NK-92 treated with Interleukin-12 subunit alpha and Interleukin-12 subunit beta, amount 100 ng/mL, for 24 hours (cell line): ENCODE data around the gene POLR1B.
"Not testable (repeated sequence)": the region's sequence is repeated elsewhere in the genome, so short reads cannot be mapped to it uniquely, and the experiment has no call there.

Source experiments
- DNase-seq: peaks from one replicate; lab custom pipeline; 2025; lab: John Stamatoyannopoulos, UW

Gene POLR1B

GRCh38 chr2:112601754-112602153 lies 59.5 kb downstream of the POLR1B start:
- DNase-seq = no peak

DNA sequence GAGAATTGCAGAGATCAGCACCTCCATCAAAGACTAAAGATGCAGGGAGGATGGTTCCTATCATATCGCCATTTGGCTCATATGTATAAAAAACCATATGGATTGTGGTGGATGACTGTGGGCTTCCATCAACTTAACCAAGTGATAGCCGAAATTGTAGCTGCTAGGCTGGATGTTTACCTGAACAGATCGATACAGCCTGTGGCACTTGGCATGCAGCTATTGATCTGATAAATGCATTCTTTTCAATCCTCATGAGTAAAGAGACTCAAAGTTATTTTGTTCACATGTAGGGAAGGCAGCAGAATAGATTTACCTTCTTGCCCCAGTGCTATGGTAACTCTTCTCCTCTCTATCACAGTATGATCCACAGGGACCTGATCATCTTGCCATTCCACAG lies 60.7 kb downstream of the POLR1B start:
- DNase-seq = no peak

- no peak for DNase-seq
These were observed 61.5 kb downstream of the POLR1B start for GRCh38 chr2:112603731-112604130.

- no peak for DNase-seq
These were observed 62.7 kb downstream of the POLR1B start for GRCh38 chr2:112604952-112605351.

GRCh38 chr2:112605926-112606325 lies 63.7 kb downstream of the POLR1B start:
- DNase-seq = no peak

GRCh38 chr2:112606547-112606946 lies 64.3 kb downstream of the POLR1B start:
- DNase-seq = no peak

- no peak for DNase-seq
These were observed 65.6 kb downstream of the POLR1B start for GRCh38 chr2:112607680-112608438.

GRCh38 chr2:112609320-112609719 lies 67.1 kb downstream of the POLR1B start:
- DNase-seq = not testable (repeated sequence)

DNA sequence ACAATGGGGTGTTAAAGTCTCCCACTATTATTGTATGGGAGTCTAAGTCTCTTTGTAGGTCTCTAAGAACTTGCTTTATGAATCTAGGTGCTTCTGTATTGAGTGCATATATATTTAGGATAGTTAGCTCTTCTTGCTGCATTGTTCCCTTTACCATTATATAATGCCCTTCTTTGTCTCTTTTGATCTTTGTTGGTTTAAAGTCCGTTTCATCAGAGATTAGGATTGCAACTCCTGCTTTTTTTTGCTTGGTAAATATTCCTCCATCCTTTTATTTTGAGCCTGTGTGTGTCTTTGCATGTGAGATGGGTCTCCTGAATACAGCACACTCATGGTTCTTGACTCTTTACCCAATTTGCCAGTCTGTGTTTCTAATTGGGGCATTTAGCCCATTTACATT lies 70.0 kb downstream of the POLR1B start:
- DNase-seq = not testable (repeated sequence)

DNA sequence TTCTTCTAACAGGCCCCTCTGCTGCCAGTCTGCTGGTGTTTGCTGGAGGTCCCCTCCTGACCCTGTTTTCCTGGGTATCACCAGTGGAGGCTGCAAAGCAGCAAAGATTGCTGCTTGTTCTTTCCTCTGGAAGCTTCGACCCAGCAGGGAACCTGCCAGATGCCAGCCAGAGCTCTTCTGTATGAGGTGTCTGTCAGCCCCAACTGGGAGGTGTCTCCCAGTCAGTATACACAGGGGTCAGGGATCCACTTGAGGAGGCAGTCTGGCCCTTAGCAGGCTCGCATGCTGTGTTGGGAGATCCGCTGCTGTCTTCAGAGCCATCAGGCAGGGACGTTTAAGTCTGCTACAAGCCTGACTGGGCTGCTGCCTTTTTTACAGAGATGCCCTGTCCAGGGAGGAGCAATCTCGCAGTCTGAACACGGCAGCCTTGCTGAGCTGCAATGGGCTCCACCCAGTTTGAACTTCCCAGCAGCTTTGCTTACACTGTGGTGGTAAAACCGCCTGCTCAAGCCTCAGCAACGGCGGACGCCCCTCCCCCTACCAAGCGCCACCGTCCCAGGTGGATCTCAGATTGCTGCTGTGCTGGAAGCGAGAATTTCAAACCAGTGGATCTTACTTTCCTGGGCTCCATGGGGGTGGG lies 72.1 kb downstream of the POLR1B start:
- DNase-seq = no peak

GRCh38 chr2:112615051-112615450 lies 72.8 kb downstream of the POLR1B start:
- no peak for DNase-seq

- not testable (repeated sequence) for DNase-seq
These were observed 73.5 kb downstream of the POLR1B start for GRCh38 chr2:112615798-112616197.

- DNase-seq = no peak
These were observed 76.1 kb downstream of the POLR1B start for GRCh38 chr2:112618383-112618782.

DNA sequence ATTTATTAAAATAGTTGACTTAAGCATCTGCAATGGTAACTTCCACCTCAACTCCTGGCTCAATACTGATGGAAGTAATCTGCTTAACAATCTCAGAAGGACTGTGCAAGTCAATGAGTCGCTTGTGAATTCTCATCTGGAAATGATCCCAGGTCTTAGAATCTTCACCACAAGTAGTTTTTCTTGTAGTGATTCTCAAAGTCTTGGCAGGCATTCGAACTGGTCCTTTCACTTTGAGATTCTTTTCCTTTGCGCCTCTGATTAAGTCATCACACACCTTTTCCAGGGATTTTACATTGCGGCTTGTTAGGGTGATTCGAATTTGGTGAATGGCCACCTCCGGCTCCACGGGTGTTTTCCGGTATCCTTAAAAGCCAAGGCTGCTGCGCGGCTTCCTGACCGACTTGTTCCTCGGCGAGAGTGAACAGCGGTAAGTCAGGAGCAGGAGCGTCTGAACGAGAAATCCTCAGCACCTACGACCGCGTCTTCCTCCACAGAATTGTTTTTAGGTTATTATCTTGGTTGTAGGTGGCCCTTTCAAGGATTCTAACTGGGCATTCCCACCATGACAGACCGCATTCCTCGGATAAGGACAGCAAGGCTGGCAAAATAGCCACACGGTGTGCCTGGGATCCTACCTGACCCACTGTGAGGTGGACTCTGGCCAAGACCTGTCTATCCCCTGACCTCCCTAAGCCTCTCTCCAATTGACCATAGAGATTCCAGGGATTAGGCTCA lies 79.7 kb downstream of the POLR1B start:
- no peak for DNase-seq

- DNase-seq = no peak
These were observed 80.2 kb downstream of the POLR1B start for GRCh38 chr2:112622528-112622849.

DNA sequence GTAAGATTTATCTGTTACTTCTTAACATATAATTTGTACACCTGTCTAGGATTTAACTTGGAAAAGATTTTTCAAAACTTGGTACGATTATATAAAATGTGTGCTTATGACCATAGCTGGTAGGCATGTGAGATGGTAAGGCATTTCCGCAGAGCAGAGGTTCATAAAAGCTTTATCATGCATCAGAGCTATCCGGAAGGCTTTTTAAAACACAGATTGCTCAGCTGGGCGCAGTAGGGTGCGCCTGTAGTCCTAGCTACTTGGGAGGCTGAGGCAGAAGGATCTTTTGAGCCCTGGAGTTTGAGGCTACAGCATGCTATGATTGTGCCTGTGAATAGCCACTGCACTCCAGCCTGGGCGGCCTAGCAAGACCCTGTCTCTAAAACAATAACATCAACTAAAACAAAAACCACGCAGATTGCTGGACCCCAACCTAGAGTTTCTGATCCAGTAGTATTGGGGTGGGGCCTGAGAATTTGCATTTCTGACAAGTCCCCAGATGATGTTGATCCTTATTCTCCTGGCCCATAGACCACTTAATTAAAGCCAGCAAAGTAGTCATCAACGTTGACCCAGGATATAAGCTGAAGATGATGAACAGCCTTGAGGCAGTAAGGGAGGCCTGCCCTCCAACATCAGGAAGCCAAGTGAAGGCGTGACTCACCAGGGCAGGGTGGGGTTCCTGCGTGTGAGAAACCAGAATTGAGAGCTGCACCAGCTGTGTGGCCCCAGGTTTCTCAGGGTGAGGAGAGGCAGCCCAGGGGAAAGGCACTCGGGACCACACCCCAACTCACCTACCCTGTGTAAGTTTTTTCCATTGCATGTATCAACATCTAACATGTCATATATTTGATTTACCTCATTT lies 81.9 kb downstream of the POLR1B start:
- DNase-seq = peak; percentile 83

DNA sequence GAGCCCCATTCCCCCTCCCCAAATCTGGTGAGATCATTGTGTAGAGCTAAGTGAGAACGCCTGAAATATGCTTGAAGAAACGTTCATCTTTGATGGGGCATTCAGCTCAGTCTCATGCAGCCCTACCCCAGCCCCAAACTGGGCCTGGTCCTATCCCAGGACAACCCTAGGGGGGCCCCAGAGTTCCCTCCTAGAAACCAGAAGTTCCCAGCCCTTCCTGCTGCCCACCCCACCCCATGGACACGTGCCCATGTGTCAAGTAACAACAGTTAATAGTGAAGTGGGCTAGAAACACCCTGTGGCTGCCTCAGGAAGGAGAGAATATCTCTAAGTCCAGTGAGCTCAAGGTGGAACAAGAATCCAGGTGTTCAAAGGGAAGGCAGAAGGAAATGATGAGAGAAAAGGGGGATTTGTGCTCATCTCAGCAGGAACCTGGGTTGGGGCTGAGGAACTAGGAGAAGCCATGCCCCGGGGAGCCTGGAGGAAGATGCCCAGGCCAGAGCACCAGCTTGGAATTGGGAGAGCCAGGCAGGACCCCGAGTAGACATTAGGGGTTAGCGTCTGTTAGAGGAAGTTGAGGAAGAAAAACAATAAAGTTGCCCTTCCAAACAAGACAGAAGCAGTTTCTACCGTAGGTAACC lies 83.3 kb downstream of the POLR1B start:
- no peak for DNase-seq

GRCh38 chr2:112626604-112627059 lies 84.4 kb downstream of the POLR1B start:
- peak; percentile 58 for DNase-seq
